Activated T-cell treated with anti-CD3 and anti-CD28 coated beads, Interleukin-2, amount 50 U/mL, for 1 hour (primary cell): ENCODE results near the gene NKPD1.

ENCODE experiments used
- DNase-seq: peaks from one replicate; pipeline ENCODE4 v3.0.0-alpha.2; 2020

NKPD1 gene

GRCh38 chr19:45114116-45114515 lies 46.7 kb downstream of the NKPD1 start:
- no peak for DNase-seq

GRCh38 chr19:45113628-45114027 lies 47.2 kb downstream of the NKPD1 start:
- DNase-seq: no peak

GRCh38 chr19:45112111-45112827 lies 48.5 kb downstream of the NKPD1 start:
- DNase-seq: no peak
